C4-2B (cell line): ENCODE data around the gene LRRC10.
"Not testable (repeated sequence)": the region's sequence is repeated elsewhere in the genome, so short reads cannot be mapped to it uniquely, and the experiment has no call there.

Experiments
- CTCF ChIP-seq: fragments of 450-650 bp; conservative IDR thresholded peaks from 2 replicates; pipeline ENCODE4 v1.5.1; 2017; ENCODE audit warnings: mild to moderate bottlenecking
- ZFX ChIP-seq: fragments of 450-650 bp; IDR thresholded peaks from 2 replicates; pipeline ENCODE4 v1.6.1; 2017

GRCh38 chr12:69603556-69603955 lies 7.2 kb downstream of the LRRC10 start:
- not testable (repeated sequence) for TF ChIP-seq CTCF, ZFX
